ENCODE measurements around the gene HDAC8. TPM values are rescaled to one million over a fixed set of nuclear protein-coding genes. Genes with fewer than 3 reads are reported as not detected.

HDAC8 gene
- total RNA-seq, 4 donors from 2014 or later = 28.7 to 33.9 (median 30.0) TPM

GRCh38 chrX:72368796-72369195, 203.8 kb downstream of the HDAC8 start:
- H3K9me3 ChIP-seq = no peaks in the 10 kb centered on the region
- 53% methylated on average over 8 of the region's 8 CpGs; no CpG with 5 or more reads in 1 of the 2 donors for WGBS, 2 donors
- H3K36me3 ChIP-seq = no peaks in the 10 kb centered on the region
- no peak for DNase-seq (ENCODE audit: low spot score in 2 of 2)
- H3K4me1 ChIP-seq = no peaks in the 10 kb centered on the region
- TF ChIP-seq POLR2A (IDR thresholded peaks at IDR 0.05) (no peak), EP300 (IDR thresholded peaks at IDR 0.05) (no peak), CTCF (IDR thresholded peaks at IDR 0.05) (no peak)
- peaks cover 0 to 4% of the 10 kb centered on the region in 2 donors for H3K27me3 ChIP-seq
- no peak overlapping the region for H3K4me3 ChIP-seq
- H3K27ac ChIP-seq = no peak overlapping the region

- Histone ChIP-seq H3K4me1 (no peaks in the 10 kb centered on the region), H3K36me3 (no peaks in the 10 kb centered on the region), H3K27ac (no peak overlapping the region), H3K4me3 (no peak overlapping the region), H3K9me3 (no peaks in the 10 kb centered on the region), H3K27me3 (peaks cover 0 to 4% of the 10 kb centered on the region in 2 donors)
- DNase-seq (ENCODE audit: low spot score in 2 of 2) = no peak
- TF ChIP-seq CTCF (IDR thresholded peaks at IDR 0.05) (no peak), POLR2A (IDR thresholded peaks at IDR 0.05) (no peak), EP300 (IDR thresholded peaks at IDR 0.05) (no peak)
- 83 to 86% methylated on average over 1 of the region's 1 CpG for WGBS, 2 donors
These were observed 205.1 kb downstream of the HDAC8 start for GRCh38 chrX:72367516-72367915.

GRCh38 chrX:72366701-72367454, 205.8 kb downstream of the HDAC8 start:
- peaks cover 0 to 4% of the 10 kb centered on the region in 2 donors for H3K27me3 ChIP-seq
- 60 to 68% methylated on average over 10 of the region's 10 CpGs for WGBS, 2 donors
- H3K9me3 ChIP-seq = no peaks in the 10 kb centered on the region
- H3K36me3 ChIP-seq = no peaks in the 10 kb centered on the region
- H3K4me1 ChIP-seq = no peaks in the 10 kb centered on the region
- TF ChIP-seq EP300 (IDR thresholded peaks at IDR 0.05) = no peak
- TF ChIP-seq POLR2A (IDR thresholded peaks at IDR 0.05) = no peak
- TF ChIP-seq CTCF (IDR thresholded peaks at IDR 0.05) = no peak
- no peak for DNase-seq (ENCODE audit: low spot score in 2 of 2)
- H3K4me3 ChIP-seq = no peak overlapping the region
- no peak overlapping the region for H3K27ac ChIP-seq

DNA sequence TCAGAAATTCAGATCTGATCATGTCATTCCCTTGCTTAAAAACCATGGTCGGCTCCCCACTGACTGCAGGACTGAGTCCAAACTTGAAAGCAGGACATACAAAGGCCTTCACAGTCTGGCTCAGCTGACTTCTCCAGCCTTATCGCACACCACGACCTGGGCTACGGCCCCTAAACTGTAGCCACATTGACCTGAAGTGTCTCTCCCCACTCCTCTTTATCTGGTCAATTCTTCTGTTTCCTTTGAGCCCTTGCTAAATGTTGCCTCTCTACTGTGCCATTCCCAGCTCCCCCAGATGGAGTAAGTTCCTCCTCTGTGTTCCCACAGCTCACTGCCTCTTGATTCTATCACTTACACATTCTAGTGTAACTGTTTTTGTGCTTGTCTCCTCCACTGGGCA, 206.5 kb downstream of the HDAC8 start:
- WGBS, 2 donors = 48 to 56% methylated on average over 4 of the region's 4 CpGs
- H3K27me3 ChIP-seq = peaks cover 0 to 4% of the 10 kb centered on the region in 2 donors

GRCh38 chrX:72365126-72365525, 207.5 kb downstream of the HDAC8 start:
- no peak for DNase-seq (ENCODE audit: low spot score in 2 of 2)
- Histone ChIP-seq H3K36me3 (no peaks in the 10 kb centered on the region), H3K4me1 (no peaks in the 10 kb centered on the region), H3K27me3 (peaks cover 0 to 4% of the 10 kb centered on the region in 2 donors), H3K27ac (no peak overlapping the region), H3K9me3 (no peaks in the 10 kb centered on the region), H3K4me3 (no peak overlapping the region)
- TF ChIP-seq POLR2A (IDR thresholded peaks at IDR 0.05) (no peak), CTCF (IDR thresholded peaks at IDR 0.05) (no peak), EP300 (IDR thresholded peaks at IDR 0.05) (no peak)
- WGBS, 2 donors = 66 to 100% methylated on average over 2 of the region's 2 CpGs

More for the DNA sequence above, 206.5 kb downstream of the HDAC8 start:
- no peak overlapping the region for H3K27ac ChIP-seq
- H3K4me1 ChIP-seq = no peaks in the 10 kb centered on the region
- DNase-seq (ENCODE audit: low spot score in 2 of 2) = no peak
- H3K9me3 ChIP-seq = no peaks in the 10 kb centered on the region
- no peaks in the 10 kb centered on the region for H3K36me3 ChIP-seq
- no peak overlapping the region for H3K4me3 ChIP-seq
- no peak for TF ChIP-seq POLR2A (IDR thresholded peaks at IDR 0.05)
- TF ChIP-seq EP300 (IDR thresholded peaks at IDR 0.05) = no peak

All from tibial nerve (tissue), 4 donors.